Neural progenitor cell (in vitro differentiated cells): ENCODE measurements around the gene ZNF429. TPM values are rescaled to one million over a fixed set of nuclear protein-coding genes. Genes with fewer than 3 reads are reported as not detected.
"Not testable (repeated sequence)": the region's sequence is repeated elsewhere in the genome, so short reads cannot be mapped to it uniquely, and the experiment has no call there.

Experiments used
- DNase-seq: peaks from one replicate; pipeline ENCODE4 v3.0.0-alpha.2; 2016; ENCODE audit warnings: low spot score
- H2AFZ ChIP-seq: fragments of 200-600 bp; sonication (generic); replicated peaks from 2 replicates; pipeline ENCODE4 v1.6.1; 2016; ENCODE audit warnings: antibody characterized with exemption
- H3F3A ChIP-seq: fragments of 200-600 bp; sonication (generic); 2 replicates; pipeline ENCODE4 v1.6.1; 2016; ENCODE audit warnings: antibody characterized with exemption, low read depth
- H3K27ac ChIP-seq: fragments of 200-600 bp; sonication (generic); 2 replicates; pipeline ENCODE4 v1.5.1; 2016; ENCODE audit warnings: mild to moderate bottlenecking
- H3K27me3 ChIP-seq: fragments of 200-600 bp; sonication (generic); 2 replicates; pipeline ENCODE4 v1.6.1; 2016; ENCODE audit warnings: mild to moderate bottlenecking, moderate library complexity
- H3K36me3 ChIP-seq: fragments of 200-600 bp; sonication (generic); 2 replicates; pipeline ENCODE4 v1.5.1; 2016
- H3K4me1 ChIP-seq: fragments of 200-600 bp; sonication (generic); 2 replicates; pipeline ENCODE4 v1.6.1; 2016; ENCODE audit warnings: mixed run types
- H3K4me2 ChIP-seq: fragments of 200-600 bp; sonication (generic); 2 replicates; pipeline ENCODE4 v1.6.1; 2016
- H3K4me3 ChIP-seq: fragments of 200-600 bp; sonication (generic); 2 replicates; pipeline ENCODE4 v1.5.1; 2016
- H3K79me2 ChIP-seq: fragments of 200-600 bp; sonication (generic); 2 replicates; pipeline ENCODE4 v1.6.1; 2016; ENCODE audit warnings: low read depth
- H3K9ac ChIP-seq: fragments of 200-600 bp; sonication (generic); 2 replicates; pipeline ENCODE4 v1.6.1; 2016
- H3K9me3 ChIP-seq: fragments of 200-600 bp; sonication (generic); 2 replicates; pipeline ENCODE4 v1.5.1; 2016; ENCODE audit warnings: low read depth
- H4K20me1 ChIP-seq: fragments of 200-600 bp; sonication (generic); 2 replicates; pipeline ENCODE4 v1.6.1; 2016; ENCODE audit warnings: low read depth
- H3K27ac Mint-ChIP-seq: 3 replicates; pipeline ENCODE4 v1.8.0; 2021; ENCODE audit warnings: mixed read lengths
- H3K27me3 Mint-ChIP-seq: 2 replicates; pipeline ENCODE4 v1.8.0; 2022; ENCODE audit warnings: low read depth, mild to moderate bottlenecking, inconsistent platforms, moderate library complexity, mixed read lengths; ENCODE audit not compliant: insufficient read depth
- H3K36me3 Mint-ChIP-seq: 3 replicates; pipeline ENCODE4 v1.8.0; 2021; ENCODE audit warnings: mixed read lengths
- H3K4me1 Mint-ChIP-seq: 3 replicates; pipeline ENCODE4 v1.8.0; 2021; ENCODE audit warnings: mixed read lengths
- H3K4me3 Mint-ChIP-seq: 3 replicates; pipeline ENCODE4 v1.8.0; 2021; ENCODE audit warnings: mild to moderate bottlenecking, moderate library complexity, mixed read lengths
- H3K9me3 Mint-ChIP-seq: 3 replicates; pipeline ENCODE4 v1.8.0; 2020; ENCODE audit warnings: mixed read lengths
- CTCF ChIP-seq: fragments of 200-600 bp; sonication (generic); IDR thresholded peaks from 2 replicates; pipeline ENCODE4 v1.5.1; 2017; ENCODE audit warnings: antibody characterized with exemption, mild to moderate bottlenecking
- EZH2 ChIP-seq: fragments of 200-600 bp; sonication (generic); IDR thresholded peaks from 2 replicates; pipeline ENCODE4 v1.6.1; 2017; ENCODE audit warnings: antibody characterized with exemption, mild to moderate bottlenecking, moderate library complexity
- EZH2phosphoT487 ChIP-seq: fragments of 200-600 bp; sonication (generic); IDR thresholded peaks from 2 replicates; pipeline ENCODE4 v1.6.1; 2017; ENCODE audit warnings: antibody characterized with exemption
- total RNA-seq: library from RNA; depleted of rRNA; stranded (reverse); fragments of >200 nt; gene quantifications from 2 replicates; pipeline ENCODE4 v1.2.3, GENCODE V29; 2015; ENCODE audit warnings: low replicate concordance

Gene ZNF429
- total RNA-seq, 1 donor from 2014 or later, result 29.4 TPM

- Histone ChIP-seq H3K4me3 (no peak overlapping the region), H3F3A (peaks cover 16% of the 10 kb centered on the region), H3K27me3 (no peaks in the 10 kb centered on the region), H2AFZ (no peak overlapping the region), H4K20me1 (no peaks in the 10 kb centered on the region), H3K9me3 (no peaks in the 10 kb centered on the region), H3K4me2 (no peak overlapping the region), H3K9ac (no peak overlapping the region), H3K27ac (no peak overlapping the region), H3K79me2 (no peaks in the 10 kb centered on the region), H3K4me1 (peaks cover 28% of the 10 kb centered on the region), H3K36me3 (no peaks in the 10 kb centered on the region)
- TF ChIP-seq EZH2phosphoT487, result no peak
- TF ChIP-seq EZH2, result no peak
- TF ChIP-seq CTCF, result no peak
- Mint-ChIP-seq H3K27me3 (no peaks in the 10 kb centered on the region), H3K36me3 (no peaks in the 10 kb centered on the region), H3K4me3 (no peak overlapping the region), H3K4me1 (peaks cover 27% of the 10 kb centered on the region), H3K9me3 (peaks cover 44% of the 10 kb centered on the region), H3K27ac (no peak overlapping the region)
- DNase-seq, result no peak
Measured at GRCh38 chr19:21602082-21602658, 96.8 kb downstream of the ZNF429 start.

- Mint-ChIP-seq H3K9me3 (peaks cover 40% of the 10 kb centered on the region), H3K4me1 (peaks cover 27% of the 10 kb centered on the region)
- Histone ChIP-seq H3K4me1 (peaks cover 28% of the 10 kb centered on the region), H3F3A (peaks cover 16% of the 10 kb centered on the region)
- H3K9me3 ChIP-seq, H3K79me2 ChIP-seq, H3K27ac ChIP-seq, H3K36me3 Mint-ChIP-seq, H3K27me3 ChIP-seq, H3K4me3 Mint-ChIP-seq, H3K4me3 ChIP-seq, H2AFZ ChIP-seq, H4K20me1 ChIP-seq, H3K9ac ChIP-seq, H3K27ac Mint-ChIP-seq, H3K27me3 Mint-ChIP-seq, DNase-seq, H3K36me3 ChIP-seq, H3K4me2 ChIP-seq: not testable (repeated sequence)
Measured at GRCh38 chr19:21602659-21603430, 97.4 kb downstream of the ZNF429 start.

GRCh38 chr19:21603431-21604231, 98.2 kb downstream of the ZNF429 start:
- H3K79me2 ChIP-seq, result no peaks in the 10 kb centered on the region
- H3K9ac ChIP-seq, result no peak overlapping the region
- peaks cover 28% of the 10 kb centered on the region for H3K4me1 ChIP-seq
- Mint-ChIP-seq H3K36me3 (no peaks in the 10 kb centered on the region), H3K27ac (peak overlapping the region; percentile 95), H3K4me1 (peaks cover 27% of the 10 kb centered on the region), H3K27me3 (no peaks in the 10 kb centered on the region), H3K9me3 (peaks cover 39% of the 10 kb centered on the region), H3K4me3 (peak overlapping the region; percentile 62)
- no peaks in the 10 kb centered on the region for H4K20me1 ChIP-seq
- H3K27ac ChIP-seq, result no peak overlapping the region
- peak overlapping the region; percentile 21 for H3K4me2 ChIP-seq
- H3F3A ChIP-seq, result peaks cover 16% of the 10 kb centered on the region
- TF ChIP-seq EZH2phosphoT487 (no peak), EZH2 (no peak), CTCF (no peak)
- no peak for DNase-seq
- no peaks in the 10 kb centered on the region for H3K36me3 ChIP-seq
- H2AFZ ChIP-seq, result no peak overlapping the region
- H3K9me3 ChIP-seq, result no peaks in the 10 kb centered on the region
- no peak overlapping the region for H3K4me3 ChIP-seq
- no peaks in the 10 kb centered on the region for H3K27me3 ChIP-seq
